NT2/D1 (cell line): ENCODE data around the gene MYOF.

Source experiments
- SUZ12 ChIP-seq: IDR thresholded peaks from 2 replicates; pipeline ENCODE4 v1.6.1; 2011; ENCODE audit not compliant: insufficient read length, insufficient read depth; ENCODE audit errors: extremely low read depth
- YY1 ChIP-seq: IDR thresholded peaks from 2 replicates; pipeline ENCODE4 v1.6.1; 2011; ENCODE audit not compliant: insufficient read length, insufficient read depth
- ZNF274 ChIP-seq: IDR thresholded peaks from 2 replicates; pipeline ENCODE4 v1.6.1; 2011; ENCODE audit warnings: mild to moderate bottlenecking, low read depth, low read length

- TF ChIP-seq SUZ12 (no peak), YY1 (no peak), ZNF274 (no peak)
Measured at GRCh38 chr10:93334181-93334580, 148.0 kb downstream of the MYOF start.
